Keratinocyte (primary cell): Measurements from ENCODE around the gene ERICH4.

Experiments used
- EZH2 ChIP-seq: IDR thresholded peaks from one replicate; pipeline ENCODE4 v1.6.1; 2012; ENCODE audit warnings: inconsistent platforms, mild to moderate bottlenecking, low read length, moderate library complexity
- TF ChIP-seq, protein P1 (sequence below), 3 experiments: IDR thresholded peaks in 1 of 3; conservative IDR thresholded peaks in 1 of 3; optimal IDR thresholded peaks in 1 of 3; 2 replicates in 2 of 3; 3 replicates in 1 of 3; pipeline versions ENCODE3 to v1.5.1; 2011; ENCODE audit warnings: low read length in 3 of 3, mild to moderate bottlenecking in 3 of 3, moderate library complexity in 2 of 3, control low read depth in 1 of 3, inconsistent platforms in 1 of 3; ENCODE audit not compliant: insufficient read depth in 2 of 3; ENCODE audit errors: extremely low read depth in 1 of 3

DNA sequence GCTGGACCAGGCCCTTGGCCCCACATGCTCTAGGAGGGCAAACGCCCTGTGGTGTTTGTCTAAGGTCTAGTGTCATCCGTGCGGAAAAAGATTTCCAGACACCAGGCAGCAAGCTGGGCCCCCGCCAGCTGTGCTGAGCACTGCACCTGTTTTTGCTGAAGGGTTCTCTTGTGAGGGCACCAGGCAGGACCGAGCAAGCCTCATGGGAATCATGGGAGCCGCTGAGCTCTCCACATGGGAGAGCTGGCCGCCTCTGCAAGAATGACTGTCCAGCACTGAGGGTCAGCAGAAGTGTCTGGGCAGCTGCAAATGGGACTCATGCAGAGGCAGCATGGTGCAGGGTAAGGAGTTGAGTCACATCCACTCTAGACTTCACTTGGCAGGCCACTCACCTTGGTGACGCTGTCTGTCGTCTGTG, 27.8 kb upstream of the ERICH4 start:
- TF ChIP-seq, protein P1, sequence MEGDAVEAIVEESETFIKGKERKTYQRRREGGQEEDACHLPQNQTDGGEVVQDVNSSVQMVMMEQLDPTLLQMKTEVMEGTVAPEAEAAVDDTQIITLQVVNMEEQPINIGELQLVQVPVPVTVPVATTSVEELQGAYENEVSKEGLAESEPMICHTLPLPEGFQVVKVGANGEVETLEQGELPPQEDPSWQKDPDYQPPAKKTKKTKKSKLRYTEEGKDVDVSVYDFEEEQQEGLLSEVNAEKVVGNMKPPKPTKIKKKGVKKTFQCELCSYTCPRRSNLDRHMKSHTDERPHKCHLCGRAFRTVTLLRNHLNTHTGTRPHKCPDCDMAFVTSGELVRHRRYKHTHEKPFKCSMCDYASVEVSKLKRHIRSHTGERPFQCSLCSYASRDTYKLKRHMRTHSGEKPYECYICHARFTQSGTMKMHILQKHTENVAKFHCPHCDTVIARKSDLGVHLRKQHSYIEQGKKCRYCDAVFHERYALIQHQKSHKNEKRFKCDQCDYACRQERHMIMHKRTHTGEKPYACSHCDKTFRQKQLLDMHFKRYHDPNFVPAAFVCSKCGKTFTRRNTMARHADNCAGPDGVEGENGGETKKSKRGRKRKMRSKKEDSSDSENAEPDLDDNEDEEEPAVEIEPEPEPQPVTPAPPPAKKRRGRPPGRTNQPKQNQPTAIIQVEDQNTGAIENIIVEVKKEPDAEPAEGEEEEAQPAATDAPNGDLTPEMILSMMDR (optimal IDR thresholded peaks at IDR 0.05 in 1 of 3, IDR thresholded peaks at IDR 0.05 in 1 of 3, conservative IDR thresholded peaks at IDR 0.05 in 1 of 3; ENCODE audit: extremely low read depth in 1 of 3, insufficient read depth in 2 of 3, low read length in 3 of 3), result no peak
- TF ChIP-seq EZH2, result no peak
